ENCODE results near the gene CLEC11A.
"Not testable (repeated sequence)": the region's sequence is repeated elsewhere in the genome, so short reads cannot be mapped to it uniquely, and the experiment has no call there.

The CLEC11A gene

DNA sequence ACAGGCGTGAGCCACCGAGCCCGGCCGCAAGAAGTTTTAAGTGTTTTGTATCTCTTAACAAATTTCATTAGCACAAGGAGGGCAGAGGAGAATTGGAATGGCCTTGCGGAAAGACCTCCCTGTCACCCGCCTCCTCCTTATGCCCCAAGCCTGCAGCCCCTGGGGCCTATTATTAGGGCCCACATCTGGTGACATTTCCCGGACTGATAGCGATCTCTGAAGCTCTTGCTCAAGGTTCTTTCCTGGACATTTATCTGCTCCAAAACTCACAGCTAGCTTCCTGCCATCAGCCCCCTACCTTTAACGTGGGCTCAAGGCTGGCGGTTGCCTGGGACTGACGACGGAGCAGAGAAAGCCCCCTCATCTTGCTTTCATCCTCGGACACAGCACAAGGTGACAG is 40.4 kb downstream of the CLEC11A start:
- DNase-seq, result not testable (repeated sequence)

DNA sequence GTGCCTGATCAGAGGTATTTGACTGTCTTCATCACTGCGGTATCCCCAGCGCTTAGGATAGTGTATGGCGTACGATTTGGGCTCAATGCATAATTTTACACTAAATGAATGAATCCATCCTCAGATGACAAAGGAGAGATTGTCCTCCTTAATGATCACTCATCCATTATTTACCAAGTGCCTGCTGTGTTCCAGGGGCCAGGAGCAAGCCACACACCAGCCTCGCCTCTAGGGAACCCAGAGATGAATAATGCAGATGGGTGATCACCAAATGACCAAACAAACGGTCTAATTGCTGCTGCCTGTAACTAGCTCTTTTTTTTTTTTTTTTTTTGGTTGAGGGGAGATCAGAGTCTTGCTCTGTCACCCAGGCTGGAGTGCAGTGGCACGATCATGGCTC is 41.2 kb downstream of the CLEC11A start:
- no peak for DNase-seq

DNA sequence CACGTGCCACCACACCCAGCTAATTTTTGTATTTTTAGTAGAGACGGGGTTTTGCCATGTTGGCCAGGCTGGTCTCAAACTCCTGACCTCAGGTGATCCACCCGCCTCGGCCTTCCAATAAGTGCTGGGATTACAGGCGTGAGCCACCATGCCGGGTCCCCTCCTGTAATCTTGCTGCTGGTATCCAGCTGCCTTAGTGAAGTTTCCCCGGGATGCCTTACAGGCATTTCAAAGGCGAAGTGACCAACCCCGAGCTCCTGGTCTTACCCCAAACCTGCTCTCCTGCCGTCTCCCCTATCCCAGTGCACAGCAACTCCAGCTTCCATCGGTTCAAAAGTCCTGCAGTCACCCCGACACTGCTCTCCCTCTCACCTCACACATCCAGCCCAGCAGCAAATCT is 43.6 kb downstream of the CLEC11A start:
- not testable (repeated sequence) for DNase-seq

DNA sequence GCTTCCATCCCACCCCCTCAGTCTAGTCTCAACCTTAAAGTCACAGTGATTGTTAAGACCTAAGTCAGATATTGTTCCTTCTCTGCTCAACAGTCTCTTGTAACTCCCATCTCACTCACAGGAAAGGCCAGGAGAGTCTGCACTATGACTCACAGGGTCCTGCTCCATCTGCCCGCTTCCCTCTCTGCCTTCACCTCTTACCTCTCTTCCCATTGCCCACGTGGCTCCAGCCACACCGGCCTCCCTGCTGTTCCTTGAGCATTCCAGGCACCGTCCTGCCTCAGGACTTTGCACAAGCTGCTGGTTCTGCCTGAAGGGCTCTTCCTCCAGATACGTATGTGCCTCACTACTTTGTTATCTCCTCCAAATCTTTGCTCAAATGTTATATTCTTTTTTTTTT is 44.1 kb downstream of the CLEC11A start:
- not testable (repeated sequence) for DNase-seq

DNA sequence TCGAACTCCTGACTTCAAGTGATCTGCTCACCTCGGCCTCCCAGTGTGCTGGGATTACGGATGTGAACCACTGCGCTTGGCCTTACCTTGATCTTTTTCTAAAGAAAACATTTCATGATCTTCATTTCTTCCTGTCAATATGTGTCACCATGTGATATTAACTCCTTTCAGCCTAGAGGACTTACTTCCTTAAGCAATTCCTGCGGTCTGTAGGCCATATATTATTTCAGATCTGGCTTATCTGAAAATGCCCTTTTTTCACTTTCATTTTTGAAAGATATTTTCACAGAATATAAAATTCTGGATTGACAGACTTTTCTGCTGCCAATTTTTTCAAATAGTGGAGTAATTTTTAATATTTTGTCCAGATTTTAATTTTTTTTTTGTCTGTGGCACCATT is 45.1 kb downstream of the CLEC11A start:
- DNase-seq, result no peak

DNA sequence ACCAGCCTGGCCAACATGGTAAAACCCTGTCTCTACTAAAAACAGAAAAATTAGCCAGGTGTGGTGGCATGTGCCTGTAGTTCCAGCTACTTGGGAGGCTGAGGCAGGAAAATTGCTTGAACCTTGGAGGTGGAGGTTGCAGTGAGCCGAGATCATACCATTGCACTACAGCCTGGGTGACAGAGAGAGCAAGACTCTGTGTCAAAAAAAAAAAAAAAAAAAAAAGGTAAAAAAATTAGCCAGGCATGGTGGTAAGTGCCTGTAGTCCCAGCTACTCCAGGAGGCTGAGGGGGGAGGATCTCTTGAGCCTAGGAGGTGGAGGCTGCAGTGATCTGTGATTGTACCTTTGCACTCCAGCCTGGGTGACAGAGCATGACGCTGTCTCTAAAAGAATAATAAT is 47.0 kb downstream of the CLEC11A start, which contains the start of gene GPR32:
TSS of gene GPR32 (plus strand) at position 301 of the 400 bp plus-strand sequence. CDS start 137 bp downstream, outside the sequence.
- DNase-seq, result not testable (repeated sequence)

DNA sequence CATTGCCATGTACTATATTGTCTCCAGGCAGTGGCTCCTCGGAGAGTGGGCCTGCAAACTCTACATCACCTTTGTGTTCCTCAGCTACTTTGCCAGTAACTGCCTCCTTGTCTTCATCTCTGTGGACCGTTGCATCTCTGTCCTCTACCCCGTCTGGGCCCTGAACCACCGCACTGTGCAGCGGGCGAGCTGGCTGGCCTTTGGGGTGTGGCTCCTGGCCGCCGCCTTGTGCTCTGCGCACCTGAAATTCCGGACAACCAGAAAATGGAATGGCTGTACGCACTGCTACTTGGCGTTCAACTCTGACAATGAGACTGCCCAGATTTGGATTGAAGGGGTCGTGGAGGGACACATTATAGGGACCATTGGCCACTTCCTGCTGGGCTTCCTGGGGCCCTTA is 47.7 kb downstream of the CLEC11A start:
- DNase-seq, result no peak

DNA sequence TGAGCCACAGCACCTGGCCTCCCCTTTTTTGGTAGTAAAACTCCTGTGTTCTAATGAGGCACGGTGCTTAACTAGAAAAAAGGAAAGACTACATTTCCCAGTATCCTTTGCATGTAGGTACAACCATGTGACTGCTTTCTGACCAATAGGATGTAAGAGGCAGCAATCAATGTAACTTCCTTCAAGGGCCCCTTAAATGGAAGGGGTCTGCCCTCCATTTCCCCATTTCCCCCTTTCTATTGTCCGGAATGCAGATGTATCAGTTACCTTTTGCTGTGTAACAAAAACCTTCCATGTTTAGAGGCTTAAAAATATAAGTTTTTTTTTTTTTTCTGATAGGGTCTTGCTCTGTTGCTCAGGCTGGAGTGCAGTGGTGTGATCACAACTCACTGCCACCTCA is 49.3 kb downstream of the CLEC11A start:
- no peak for DNase-seq

DNA sequence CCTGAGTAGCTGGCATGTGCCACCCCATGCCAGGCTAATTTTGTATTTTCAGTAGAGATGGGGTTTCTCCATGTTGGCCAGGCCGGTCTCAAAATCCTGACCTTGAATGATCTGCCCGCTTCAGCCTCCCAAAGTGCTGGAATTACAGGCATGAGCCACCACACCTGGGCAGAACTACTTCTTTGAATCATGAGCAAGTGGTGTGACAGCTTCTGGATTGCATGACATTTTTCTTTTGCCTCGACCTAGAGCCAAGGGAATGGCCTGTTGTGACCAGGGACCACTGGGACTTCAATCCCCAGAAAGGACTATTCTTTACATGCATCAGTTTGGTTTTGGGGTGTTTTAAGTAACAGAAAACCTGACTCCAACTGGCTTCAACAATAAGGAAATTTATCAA is 49.7 kb downstream of the CLEC11A start:
- not testable (repeated sequence) for DNase-seq

DNA sequence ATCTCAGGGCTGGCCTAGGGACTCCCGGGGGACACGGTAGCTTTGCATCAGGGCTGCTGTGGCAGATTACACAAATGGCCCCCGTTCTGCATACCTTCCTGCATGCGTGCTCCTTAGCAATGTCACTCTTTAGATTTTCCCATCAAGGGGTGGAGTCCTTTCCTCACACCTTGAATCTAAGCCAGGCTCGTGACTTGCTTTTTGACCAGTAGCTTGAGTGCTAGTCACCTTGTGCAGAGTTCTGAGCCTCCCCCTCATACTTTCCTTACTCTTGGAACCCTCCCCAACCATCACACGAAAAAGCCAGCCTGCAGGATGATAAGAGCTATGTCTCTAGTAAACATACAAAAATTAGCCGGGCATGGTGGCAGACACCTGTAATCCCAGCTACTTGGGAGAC is 50.3 kb downstream of the CLEC11A start:
- not testable (repeated sequence) for DNase-seq
